Measurements from ENCODE around the gene RYR2. TPM values are rescaled to one million over a fixed set of nuclear protein-coding genes. Genes with fewer than 3 reads are reported as not detected.

RYR2 gene
- total and polyA plus RNA-seq, 2 of the 8 experiments (the other 6 are each of a cell fraction or from before 2014, with no cell fraction given): 1.3 to 4.4 TPM

DNA sequence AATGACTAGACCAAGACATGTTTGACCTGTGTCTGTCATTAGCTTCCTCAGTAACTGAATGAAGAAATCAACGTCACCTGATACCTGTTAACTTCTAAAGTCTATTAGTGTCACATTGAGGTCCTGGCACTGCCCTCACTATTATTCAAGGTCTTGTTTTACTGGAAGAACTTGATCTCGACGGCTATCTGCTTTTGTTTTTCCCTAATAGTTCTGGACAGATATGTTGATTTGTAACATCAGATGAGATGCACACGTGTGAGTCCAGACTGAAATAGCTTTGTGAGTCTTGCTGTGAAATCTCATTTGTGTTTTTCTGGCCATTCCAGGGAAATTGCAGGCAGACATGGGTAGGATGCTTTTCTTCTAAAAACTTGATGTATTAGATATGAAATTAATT is 159.2 kb downstream of the RYR2 start:
- TF ChIP-seq RAD21 (IDR thresholded peaks at IDR 0.05 in 1 of 2, conservative IDR thresholded peaks at IDR 0.05 in 1 of 2; ENCODE audit: low read depth in 2 of 2, low read length in 2 of 2) (no peak), TAF7 (optimal IDR thresholded peaks at IDR 0.05; ENCODE audit: borderline replicate concordance, low read depth, low read length) (no peak), RBBP5 (IDR thresholded peaks at IDR 0.05; ENCODE audit: borderline replicate concordance, low read depth, low read length) (no peak)
- TF ChIP-seq, protein P1, sequence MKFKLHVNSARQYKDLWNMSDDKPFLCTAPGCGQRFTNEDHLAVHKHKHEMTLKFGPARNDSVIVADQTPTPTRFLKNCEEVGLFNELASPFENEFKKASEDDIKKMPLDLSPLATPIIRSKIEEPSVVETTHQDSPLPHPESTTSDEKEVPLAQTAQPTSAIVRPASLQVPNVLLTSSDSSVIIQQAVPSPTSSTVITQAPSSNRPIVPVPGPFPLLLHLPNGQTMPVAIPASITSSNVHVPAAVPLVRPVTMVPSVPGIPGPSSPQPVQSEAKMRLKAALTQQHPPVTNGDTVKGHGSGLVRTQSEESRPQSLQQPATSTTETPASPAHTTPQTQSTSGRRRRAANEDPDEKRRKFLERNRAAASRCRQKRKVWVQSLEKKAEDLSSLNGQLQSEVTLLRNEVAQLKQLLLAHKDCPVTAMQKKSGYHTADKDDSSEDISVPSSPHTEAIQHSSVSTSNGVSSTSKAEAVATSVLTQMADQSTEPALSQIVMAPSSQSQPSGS (IDR thresholded peaks at IDR 0.05; ENCODE audit: low read length): no peak
- Histone ChIP-seq H2BK5ac (ENCODE audit: low read depth, low read length) (no peak overlapping the region), H3K27me3 (replicated peaks in 1 of 4; ENCODE audit: control insufficient read depth in 3 of 4, extremely low read depth in 1 of 4, insufficient read depth in 3 of 4, low read length in 3 of 4) (no peaks in the 10 kb centered on the region), H3K36me3 (ENCODE audit: control insufficient read depth in 2 of 4, insufficient read depth in 4 of 4, low read length in 3 of 4) (no peaks in the 10 kb centered on the region), H3K4me2 (ENCODE audit: insufficient read depth in 1 of 2, low read depth in 2 of 2, low read length in 2 of 2) (no peak overlapping the region), H2AK5ac (ENCODE audit: low read depth, low read length) (no peak overlapping the region), H4K8ac (ENCODE audit: extremely low read depth, insufficient read depth, low read length) (no peak overlapping the region), H2BK15ac (ENCODE audit: low read length) (no peak overlapping the region), H3K79me1 (ENCODE audit: low read depth, low read length) (no peaks in the 10 kb centered on the region; the same call in 1 of the 2 replicates), H3K9me3 (ENCODE audit: insufficient read depth in 2 of 2, low read depth in 1 of 2, low read length in 1 of 2) (no peaks in the 10 kb centered on the region), H3K23ac (ENCODE audit: insufficient read length) (no peak overlapping the region), H3K4ac (replicated peaks; ENCODE audit: insufficient read length, low read depth, low read length) (no peak overlapping the region), H4K91ac (replicated peaks; ENCODE audit: insufficient read length, low read length) (no peak overlapping the region), H3K79me2 (ENCODE audit: control insufficient read depth in 1 of 2, insufficient read depth in 2 of 2, low read length in 2 of 2) (peaks cover 3 to 9% of the 10 kb centered on the region in 2 experiments; a peak in 2 of 4 replicates), H3K18ac (ENCODE audit: extremely low read depth, low read length) (no peak overlapping the region), H3K4me3 (ENCODE audit: extremely low read depth in 1 of 4, insufficient read depth in 2 of 4, low read depth in 3 of 4, low read length in 4 of 4) (no peak overlapping the region), H3K4me1 (replicated peaks in 1 of 4; ENCODE audit: control insufficient read depth in 3 of 4, insufficient read depth in 4 of 4, low read length in 3 of 4) (peaks cover 0 to 5% (median 2%) of the 10 kb centered on the region in 4 experiments; a peak in 3 of 7 replicates), H3K56ac (replicated peaks; ENCODE audit: insufficient read length, low read depth, low read length) (no peak overlapping the region), H2BK20ac (ENCODE audit: low read length) (no peak overlapping the region), H3K23me2 (ENCODE audit: low read depth, low read length) (no peaks in the 10 kb centered on the region), H2AFZ (ENCODE audit: low read length) (no peak overlapping the region), H4K20me1 (replicated peaks in 1 of 2; ENCODE audit: control insufficient read depth in 1 of 2, insufficient read depth in 2 of 2, low read length in 2 of 2) (no peaks in the 10 kb centered on the region), H3K27ac (ENCODE audit: low read depth, low read length) (no peak overlapping the region), H4K5ac (ENCODE audit: insufficient read length, low read depth, low read length) (no peak overlapping the region), H2BK12ac (ENCODE audit: low read depth, low read length) (no peak overlapping the region), H3K14ac (ENCODE audit: insufficient read length) (no peak overlapping the region), H3K9ac (replicated peaks in 1 of 4; ENCODE audit: extremely low read depth in 1 of 4, low read depth in 3 of 4, low read length in 3 of 4) (no peak overlapping the region), H2BK120ac (replicated peaks; ENCODE audit: low read depth, low read length) (no peak overlapping the region)
- WGBS, 2 experiments (ENCODE audit: extremely low coverage in 1 of 2, insufficient coverage in 1 of 2, insufficient read length in 1 of 2, insufficient replicate concordance in 2 of 2, low coverage in 1 of 2, low lambda C conversion rate in 2 of 2, missing lambda C conversion rate in 1 of 2): 89% methylated on average over 4 of the region's 4 CpGs; no CpG with 5 or more reads in 1 of the 2 experiments
- ChIA-PET POLR2A (ENCODE audit: partially characterized antibody) (no interaction called here), CTCF (ENCODE audit: partially characterized antibody) (interaction anchor here (1.0 kb wide), 1 partner anchor 192 kb away, joined by 3 read pairs; no protein-coding TSS in a partner anchor)
- no peak for FAIRE-seq
- DNase-seq (ENCODE audit: low read depth in 1 of 2, low spot score in 2 of 2): no peak
